Small intestine (tissue), 7 donors: Measurements from ENCODE around the gene KLF7. TPM values are rescaled to one million over a fixed set of nuclear protein-coding genes. Genes with fewer than 3 reads are reported as not detected.
A peak's percentile ranks its signal among the peaks of the same experiment; 100 is the strongest.

Experiments used
- DNase-seq, 2 donors: peaks; one replicate each; pipeline versions ENCODE4 v3.0.0 to v3.0.0-alpha.2; 2013
- FAIRE-seq: peaks from 2 replicates; lab custom pipeline; 2012; peaks lifted over from hg19 to GRCh38; lab: Jason Lieb, UNC
- H3K27ac ChIP-seq, 3 donors: one replicate each; pipeline ENCODE4 v1.5.1; 2013; ENCODE audit warnings: low read length in 2 of 3, mild to moderate bottlenecking in 2 of 3, control low read depth in 1 of 3, inconsistent platforms in 1 of 3, low read depth in 1 of 3, moderate library complexity in 1 of 3
- H3K27me3 ChIP-seq, 3 donors: one replicate each; pipeline ENCODE4 v1.6.1; 2013; ENCODE audit warnings: low read length in 3 of 3, inconsistent platforms in 1 of 3; ENCODE audit not compliant: control insufficient read depth in 3 of 3, insufficient read depth in 3 of 3
- H3K36me3 ChIP-seq, 3 donors: one replicate each; pipeline ENCODE4 v1.6.1; 2013; ENCODE audit warnings: low read length in 3 of 3, inconsistent platforms in 1 of 3, low read depth in 1 of 3, mild to moderate bottlenecking in 1 of 3, moderate library complexity in 1 of 3; ENCODE audit not compliant: control insufficient read depth in 3 of 3, insufficient read depth in 2 of 3
- H3K4me1 ChIP-seq, 3 donors: one replicate each; pipeline ENCODE4 v1.6.1; 2013; ENCODE audit warnings: low read length in 2 of 3, inconsistent platforms in 1 of 3, low read depth in 1 of 3, mild to moderate bottlenecking in 1 of 3, moderate library complexity in 1 of 3; ENCODE audit not compliant: control insufficient read depth in 3 of 3, insufficient read depth in 2 of 3
- H3K4me3 ChIP-seq, 3 donors: one replicate each; pipeline ENCODE4 v1.5.1; 2013; ENCODE audit warnings: low read length in 3 of 3, control low read depth in 1 of 3, inconsistent platforms in 1 of 3, low read depth in 1 of 3, mild to moderate bottlenecking in 1 of 3, moderate library complexity in 1 of 3
- H3K9me3 ChIP-seq, 2 donors: one replicate each; pipeline ENCODE4 v1.6.1; 2013; ENCODE audit warnings: low read depth in 1 of 2, low read length in 1 of 2; ENCODE audit not compliant: control insufficient read depth in 2 of 2, insufficient read depth in 1 of 2
- WGBS, 3 donors: extraction: QIAGEN DNeasy Blood & Tissue Kit; methylation state at CpG; one replicate each; pipeline ENCODE4 v1.1.7; 2013; 5-methylcytosine and 5-hydroxymethylcytosine counted together
- polyA plus RNA-seq, 4 donors: library from polyadenylated mRNA; stranded (reverse) in 3 of 4; unstranded in 1 of 4; fragments of 200-250 nt in 3 of 4; fragments of 120-200 nt in 1 of 4; gene quantifications; one replicate each; pipeline versions ENCODE4 v1.2.1 to v1.2.3, GENCODE V29; 2013
- donor health status: healthy with polysubstance abuse.
- donor health status: control.
- donor health status: control.
- donor health status: Bipolar disorder and iron deficiency.
- donor health status: healthy.

KLF7 gene
- polyA plus RNA-seq, 4 donors, result 1.1 to 11.7 (median 9.0) TPM

- H3K27me3 ChIP-seq, result no peaks in the 10 kb centered on the region
- WGBS, 3 donors, result 91 to 95% (median 93%) methylated on average over 5 of the region's 5 CpGs
- FAIRE-seq (no peak), DNase-seq (no peak)
- H3K4me3 ChIP-seq, result no peak overlapping the region
- peaks cover 0 to 3% of the 10 kb centered on the region in 2 donors for H3K9me3 ChIP-seq
- no peak overlapping the region for H3K27ac ChIP-seq
- H3K4me1 ChIP-seq, result no peaks in the 10 kb centered on the region
- peaks cover 0 to 12% (median 5%) of the 10 kb centered on the region in 3 donors for H3K36me3 ChIP-seq
These were observed 43.0 kb downstream of the KLF7 start for GRCh38 chr2:207122651-207123334.

GRCh38 chr2:207121784-207122183, 44.0 kb downstream of the KLF7 start:
- H3K27ac ChIP-seq, result peak overlapping the region in 1 of 3 donors; percentile 8
- H3K4me3 ChIP-seq, result no peak overlapping the region
- no peaks in the 10 kb centered on the region for H3K27me3 ChIP-seq
- DNase-seq, result no peak
- WGBS, 3 donors, result 54 to 82% (median 72%) methylated on average over 1 of the region's 1 CpG
- H3K9me3 ChIP-seq, result no peaks in the 10 kb centered on the region
- H3K36me3 ChIP-seq, result peaks cover 0 to 12% (median 5%) of the 10 kb centered on the region in 3 donors
- no peak for FAIRE-seq
- no peaks in the 10 kb centered on the region for H3K4me1 ChIP-seq

GRCh38 chr2:207119048-207119447, 46.7 kb downstream of the KLF7 start:
- no peaks in the 10 kb centered on the region for H3K27me3 ChIP-seq
- peak; percentile 20 to 44 for DNase-seq
- no peaks in the 10 kb centered on the region for H3K4me1 ChIP-seq
- no peak overlapping the region for H3K27ac ChIP-seq
- H3K9me3 ChIP-seq, result no peaks in the 10 kb centered on the region
- peaks cover 0 to 10% (median 5%) of the 10 kb centered on the region in 3 donors for H3K36me3 ChIP-seq
- WGBS, 3 donors, result 58 to 86% (median 59%) methylated on average over 4 of the region's 4 CpGs
- H3K4me3 ChIP-seq, result no peak overlapping the region
- no peak for FAIRE-seq

- DNase-seq, result no peak
- no peaks in the 10 kb centered on the region for H3K9me3 ChIP-seq
- no peaks in the 10 kb centered on the region for H3K4me1 ChIP-seq
- H3K27me3 ChIP-seq, result no peaks in the 10 kb centered on the region
- no peak overlapping the region for H3K4me3 ChIP-seq
- 88 to 94% (median 88%) methylated on average over 2 of the region's 2 CpGs for WGBS, 3 donors
- no peak overlapping the region for H3K27ac ChIP-seq
- no peak for FAIRE-seq
- H3K36me3 ChIP-seq, result peaks cover 0 to 2% (median 0%) of the 10 kb centered on the region in 3 donors
These were observed 48.1 kb downstream of the KLF7 start for GRCh38 chr2:207117668-207118067.

GRCh38 chr2:207115715-207116364, 49.9 kb downstream of the KLF7 start:
- H3K36me3 ChIP-seq, result peaks cover 0 to 2% (median 0%) of the 10 kb centered on the region in 3 donors
- no peaks in the 10 kb centered on the region for H3K9me3 ChIP-seq
- no peak for FAIRE-seq
- no peaks in the 10 kb centered on the region for H3K27me3 ChIP-seq
- no peak for DNase-seq
- H3K27ac ChIP-seq, result no peak overlapping the region
- H3K4me1 ChIP-seq, result no peaks in the 10 kb centered on the region
- 53 to 91% (median 78%) methylated on average over 6 of the region's 6 CpGs for WGBS, 3 donors
- no peak overlapping the region for H3K4me3 ChIP-seq

- Histone ChIP-seq H3K4me3 (no peak overlapping the region), H3K27me3 (no peaks in the 10 kb centered on the region), H3K4me1 (no peaks in the 10 kb centered on the region), H3K27ac (no peak overlapping the region), H3K36me3 (peaks cover 0 to 2% (median 0%) of the 10 kb centered on the region in 3 donors), H3K9me3 (no peaks in the 10 kb centered on the region)
- DNase-seq, result no peak
- no peak for FAIRE-seq
These were observed 52.3 kb downstream of the KLF7 start for GRCh38 chr2:207113414-207113813.

- Histone ChIP-seq H3K9me3 (no peaks in the 10 kb centered on the region), H3K4me1 (no peaks in the 10 kb centered on the region), H3K4me3 (no peak overlapping the region), H3K36me3 (peaks cover 0 to 2% (median 0%) of the 10 kb centered on the region in 3 donors), H3K27ac (no peak overlapping the region), H3K27me3 (no peaks in the 10 kb centered on the region)
- FAIRE-seq (no peak), DNase-seq (no peak)
- WGBS, 3 donors, result 86 to 96% (median 94%) methylated on average over 2 of the region's 2 CpGs
These were observed 53.0 kb downstream of the KLF7 start for GRCh38 chr2:207112785-207113184.

GRCh38 chr2:207112383-207112782, 53.4 kb downstream of the KLF7 start:
- Histone ChIP-seq H3K27me3 (no peaks in the 10 kb centered on the region), H3K9me3 (no peaks in the 10 kb centered on the region), H3K36me3 (peaks cover 0 to 2% (median 0%) of the 10 kb centered on the region in 3 donors), H3K27ac (no peak overlapping the region), H3K4me1 (no peaks in the 10 kb centered on the region), H3K4me3 (no peak overlapping the region)
- 45 to 51% (median 45%) methylated on average over 2 of the region's 2 CpGs for WGBS, 3 donors
- FAIRE-seq (no peak), DNase-seq (no peak)
